Upper lobe of left lung (tissue), 6 donors: Measurements from ENCODE around the gene KCNMB4. TPM values are rescaled to one million over a fixed set of nuclear protein-coding genes. Genes with fewer than 3 reads are reported as not detected.

ENCODE experiments used
- ATAC-seq, 2 donors: fragments of 200-7000 bp; cut with Tn5 transposase; one replicate each; pipeline ENCODE4 v1.9.1; 2022; ENCODE audit warnings: mild to moderate bottlenecking in 2 of 2, moderate library complexity in 2 of 2; ENCODE audit not compliant: low FRiP score in 2 of 2
- DNase-seq, 2 donors: peaks; one replicate each; pipeline ENCODE4 v3.0.0-alpha.2; 2019 to 2020
- H3K27ac ChIP-seq, 4 donors: fragments of 200-600 bp; sonication (generic); one replicate each; pipeline ENCODE4 v1.5.1; 2016 to 2019
- H3K27me3 ChIP-seq, 4 donors: fragments of 200-600 bp; sonication (generic); one replicate each; pipeline ENCODE4 v1.5.1; 2017 to 2019
- H3K36me3 ChIP-seq, 4 donors: fragments of 200-600 bp; sonication (generic); one replicate each; pipeline ENCODE4 v1.5.1; 2016 to 2019
- H3K4me1 ChIP-seq, 4 donors: fragments of 200-600 bp; sonication (generic); one replicate each; pipeline ENCODE4 v1.5.1; 2018 to 2019
- H3K4me3 ChIP-seq, 4 donors: fragments of 200-600 bp; sonication (generic); one replicate each; pipeline ENCODE4 v1.5.1; 2017 to 2019; ENCODE audit warnings: mild to moderate bottlenecking in 2 of 4, moderate library complexity in 1 of 4
- H3K9me3 ChIP-seq, 4 donors: fragments of 200-600 bp; sonication (generic); one replicate each; pipeline ENCODE4 v1.5.1; 2018 to 2019
- CTCF ChIP-seq, 6 experiments: fragments of 450-650 bp in 4 of 6; fragments of 200-600 bp in 2 of 6; sonication (generic) in 2 of 6; IDR thresholded peaks; one replicate each; pipeline ENCODE4 v1.5.1; 2016 to 2019; ENCODE audit warnings: antibody characterized with exemption in 6 of 6
- EP300 ChIP-seq, 4 donors: sonication (generic); formaldehyde crosslinking; IDR thresholded peaks; one replicate each; pipeline ENCODE4 v1.5.1; 2017; ENCODE audit warnings: antibody characterized with exemption in 4 of 4, control low read depth in 2 of 4
- POLR2A ChIP-seq, 4 donors: fragments of 450-650 bp; IDR thresholded peaks; one replicate each; pipeline ENCODE4 v1.5.1; 2016 to 2017; ENCODE audit warnings: antibody characterized with exemption in 4 of 4, mild to moderate bottlenecking in 2 of 4
- POLR2AphosphoS5 ChIP-seq, 2 donors: sonication (generic); formaldehyde crosslinking; IDR thresholded peaks; one replicate each; pipeline ENCODE4 v1.5.1; 2017; ENCODE audit warnings: antibody characterized with exemption in 2 of 2
- WGBS, 2 donors: methylation state at CpG; one replicate each; pipeline ENCODE4 v1.1.5; 2017 to 2018; 5-methylcytosine and 5-hydroxymethylcytosine counted together
- total RNA-seq, 6 donors: library from RNA; depleted of rRNA in 4 of 6; stranded (reverse); fragments of >200 nt in 4 of 6; gene quantifications; one replicate each; pipeline versions ENCODE4 v1.1.0 to v1.2.1, GENCODE V29; 2016 to 2021
- donor health status: DM: no; HTN: no; CAD: no; lungs with moderate emphysema.
- donor health status: DM: no; HTN: yes; CAD: no; lungs with severe emphysema.

Gene KCNMB4
- total RNA-seq, 6 donors from 2014 or later, result 3.1 to 7.8 (median 5.0) TPM

DNA sequence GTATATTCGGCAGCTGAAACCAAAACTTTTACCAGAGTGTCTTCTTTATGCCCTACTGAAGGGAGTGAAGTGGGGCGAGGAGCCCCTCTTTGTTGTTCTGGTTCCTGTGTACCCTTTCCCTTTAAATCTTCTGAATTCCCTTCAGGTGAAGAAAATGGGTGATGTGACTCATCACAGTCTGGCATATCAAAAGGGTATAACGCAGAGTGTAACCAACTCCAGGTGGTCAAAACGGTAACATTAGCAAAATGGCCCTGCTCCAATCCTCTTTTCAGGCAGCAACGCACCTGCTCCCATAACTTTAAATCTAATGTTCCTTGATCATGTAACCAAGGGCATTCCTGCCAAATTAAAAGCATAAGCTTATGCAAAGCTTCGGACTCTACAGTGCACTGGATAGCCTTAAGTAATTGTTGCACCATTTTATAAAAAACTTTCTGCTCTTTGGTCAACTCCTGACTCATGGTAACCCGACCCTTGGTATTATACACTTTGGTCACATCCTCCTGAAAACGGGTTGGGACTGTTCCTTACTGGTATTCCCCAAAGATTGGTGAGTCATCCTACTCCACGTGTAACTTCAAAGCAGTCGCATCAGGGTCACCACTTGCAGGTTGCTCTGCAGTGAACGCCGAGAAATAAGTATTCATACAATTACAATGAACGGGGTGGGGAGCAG lies 83.1 kb downstream of the KCNMB4 start:
- Histone ChIP-seq H3K4me1 (no peaks in the 10 kb centered on the region), H3K4me3 (no peak overlapping the region), H3K9me3 (peaks cover 5 to 26% (median 9%) of the 10 kb centered on the region in 4 donors), H3K36me3 (no peaks in the 10 kb centered on the region), H3K27ac (no peak overlapping the region), H3K27me3 (no peaks in the 10 kb centered on the region)
- TF ChIP-seq POLR2A (IDR thresholded peaks at IDR 0.05) (no peak), CTCF (IDR thresholded peaks at IDR 0.05) (no peak), POLR2AphosphoS5 (IDR thresholded peaks at IDR 0.05) (no peak), EP300 (IDR thresholded peaks at IDR 0.05) (no peak)
- WGBS, 2 donors, result 82 to 91% methylated on average over 13 of the region's 13 CpGs
- ATAC-seq, result no peak
- DNase-seq, result no peak

- peaks cover 5 to 26% (median 9%) of the 10 kb centered on the region in 4 donors for H3K9me3 ChIP-seq
- DNase-seq (no peak), ATAC-seq (no peak)
- H3K36me3 ChIP-seq, result no peaks in the 10 kb centered on the region
- 90 to 92% methylated on average over 2 of the region's 2 CpGs for WGBS, 2 donors
- TF ChIP-seq CTCF (IDR thresholded peaks at IDR 0.05) (no peak), POLR2A (IDR thresholded peaks at IDR 0.05) (no peak), EP300 (IDR thresholded peaks at IDR 0.05) (no peak), POLR2AphosphoS5 (IDR thresholded peaks at IDR 0.05) (no peak)
- no peaks in the 10 kb centered on the region for H3K4me1 ChIP-seq
- H3K4me3 ChIP-seq, result no peak overlapping the region
- H3K27me3 ChIP-seq, result no peaks in the 10 kb centered on the region
- no peak overlapping the region for H3K27ac ChIP-seq
Measured at GRCh38 chr12:70449753-70450341, 83.8 kb downstream of the KCNMB4 start.

DNA sequence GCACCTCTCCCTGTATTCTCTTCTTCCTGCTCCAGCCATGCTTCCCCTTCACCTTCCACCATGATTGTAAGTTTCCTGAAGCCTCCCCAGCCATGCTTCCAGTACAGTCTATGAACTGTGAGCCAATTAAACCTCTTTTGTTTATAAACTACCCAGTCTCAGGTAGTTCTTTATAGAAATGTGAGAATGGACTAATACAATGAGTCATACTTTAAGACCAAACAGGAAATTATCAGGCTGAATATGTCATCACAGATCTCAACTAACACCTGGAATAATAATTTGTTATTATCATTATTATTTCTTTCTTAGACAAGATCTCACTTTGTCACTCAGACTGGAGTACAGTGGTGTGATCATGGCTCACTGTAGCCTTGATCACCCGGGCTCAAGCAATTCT lies 85.4 kb downstream of the KCNMB4 start:
- Histone ChIP-seq H3K4me3 (no peak overlapping the region), H3K36me3 (no peaks in the 10 kb centered on the region), H3K9me3 (peaks cover 5 to 26% (median 9%) of the 10 kb centered on the region in 4 donors), H3K4me1 (no peaks in the 10 kb centered on the region), H3K27ac (no peak overlapping the region), H3K27me3 (no peaks in the 10 kb centered on the region)
- ATAC-seq, result no peak
- DNase-seq, result no peak
- TF ChIP-seq POLR2AphosphoS5 (IDR thresholded peaks at IDR 0.05), result no peak
- no peak for TF ChIP-seq CTCF (IDR thresholded peaks at IDR 0.05)
- no peak for TF ChIP-seq POLR2A (IDR thresholded peaks at IDR 0.05)
- TF ChIP-seq EP300 (IDR thresholded peaks at IDR 0.05), result no peak
- WGBS, 2 donors, result 86 to 94% methylated on average over 1 of the region's 1 CpG

- Histone ChIP-seq H3K4me1 (no peaks in the 10 kb centered on the region), H3K36me3 (no peaks in the 10 kb centered on the region), H3K4me3 (no peak overlapping the region), H3K9me3 (no peaks in the 10 kb centered on the region), H3K27me3 (no peaks in the 10 kb centered on the region), H3K27ac (no peak overlapping the region)
- TF ChIP-seq CTCF (IDR thresholded peaks at IDR 0.05) (no peak), POLR2A (IDR thresholded peaks at IDR 0.05) (no peak), POLR2AphosphoS5 (IDR thresholded peaks at IDR 0.05) (no peak), EP300 (IDR thresholded peaks at IDR 0.05) (no peak)
- no peak for DNase-seq
- ATAC-seq, result no peak
Measured at GRCh38 chr12:70456953-70457352, 90.9 kb downstream of the KCNMB4 start.

DNA sequence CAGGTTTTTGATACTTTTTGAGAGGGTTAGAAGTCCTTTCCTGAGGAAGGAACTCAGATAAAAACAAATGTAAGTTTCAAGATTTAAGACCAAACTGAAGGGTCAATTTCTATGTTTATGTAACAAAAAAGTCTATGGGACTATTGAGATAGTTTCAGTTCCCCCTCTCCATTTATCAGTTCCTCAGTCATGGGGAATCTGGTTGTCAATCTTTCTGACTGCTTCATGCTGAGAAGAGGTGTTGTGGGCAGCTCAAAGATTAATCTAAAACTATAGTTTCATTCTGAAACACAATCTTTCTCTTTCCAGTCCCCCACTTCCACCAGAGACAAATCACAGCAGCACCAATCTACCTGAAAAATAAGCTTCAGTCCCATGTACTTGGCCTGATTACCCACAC lies 93.7 kb downstream of the KCNMB4 start:
- H3K9me3 ChIP-seq, result peaks cover 0 to 6% (median 4%) of the 10 kb centered on the region in 4 donors
- no peak overlapping the region for H3K4me3 ChIP-seq
- H3K27me3 ChIP-seq, result no peaks in the 10 kb centered on the region
- ATAC-seq (no peak), DNase-seq (no peak)
- no peak overlapping the region for H3K27ac ChIP-seq
- TF ChIP-seq EP300 (IDR thresholded peaks at IDR 0.05) (no peak), POLR2A (IDR thresholded peaks at IDR 0.05) (no peak), POLR2AphosphoS5 (IDR thresholded peaks at IDR 0.05) (no peak)
- no peaks in the 10 kb centered on the region for H3K4me1 ChIP-seq
- H3K36me3 ChIP-seq, result no peaks in the 10 kb centered on the region
